OCI-LY1 (cell line): ENCODE measurements around the gene ST8SIA6.

Experiments used
- EZH2 ChIP-seq: fragments of 200-600 bp; sonication (generic), shearing (Covaris generic); IDR thresholded peaks from 2 replicates; pipeline ENCODE4 v1.8.0; 2017; ENCODE audit warnings: borderline replicate concordance, mixed run types, mild to moderate bottlenecking, antibody characterized with exemption, low read length, moderate library complexity, mixed read lengths
- TF ChIP-seq, protein P1 (sequence below): fragments of 200-600 bp; sonication (generic), shearing (Covaris generic); IDR thresholded peaks from 2 replicates; pipeline ENCODE4 v1.5.1; 2017; ENCODE audit warnings: mild to moderate bottlenecking, antibody characterized with exemption, low read length, moderate library complexity, mixed read lengths

DNA sequence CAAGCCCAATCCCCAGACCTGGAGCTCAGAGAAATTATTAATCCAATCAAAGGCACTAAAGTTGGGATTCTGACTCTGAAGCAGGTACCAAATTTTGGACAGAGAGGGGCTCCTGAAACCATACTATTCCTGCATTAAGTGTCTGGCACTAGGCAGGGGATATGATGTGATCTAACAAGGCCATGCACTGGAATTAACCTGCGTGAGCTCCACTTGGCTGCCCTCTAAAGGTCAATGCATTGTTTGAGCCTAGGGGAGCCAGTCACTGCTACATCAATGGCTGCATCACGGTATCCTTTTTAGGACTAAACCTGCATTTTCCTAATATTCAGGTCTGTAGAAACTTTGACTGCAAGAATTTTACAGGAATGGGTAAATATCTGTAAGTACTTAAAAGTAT is 42.1 kb downstream of the ST8SIA6 start:
- TF ChIP-seq, protein P1, sequence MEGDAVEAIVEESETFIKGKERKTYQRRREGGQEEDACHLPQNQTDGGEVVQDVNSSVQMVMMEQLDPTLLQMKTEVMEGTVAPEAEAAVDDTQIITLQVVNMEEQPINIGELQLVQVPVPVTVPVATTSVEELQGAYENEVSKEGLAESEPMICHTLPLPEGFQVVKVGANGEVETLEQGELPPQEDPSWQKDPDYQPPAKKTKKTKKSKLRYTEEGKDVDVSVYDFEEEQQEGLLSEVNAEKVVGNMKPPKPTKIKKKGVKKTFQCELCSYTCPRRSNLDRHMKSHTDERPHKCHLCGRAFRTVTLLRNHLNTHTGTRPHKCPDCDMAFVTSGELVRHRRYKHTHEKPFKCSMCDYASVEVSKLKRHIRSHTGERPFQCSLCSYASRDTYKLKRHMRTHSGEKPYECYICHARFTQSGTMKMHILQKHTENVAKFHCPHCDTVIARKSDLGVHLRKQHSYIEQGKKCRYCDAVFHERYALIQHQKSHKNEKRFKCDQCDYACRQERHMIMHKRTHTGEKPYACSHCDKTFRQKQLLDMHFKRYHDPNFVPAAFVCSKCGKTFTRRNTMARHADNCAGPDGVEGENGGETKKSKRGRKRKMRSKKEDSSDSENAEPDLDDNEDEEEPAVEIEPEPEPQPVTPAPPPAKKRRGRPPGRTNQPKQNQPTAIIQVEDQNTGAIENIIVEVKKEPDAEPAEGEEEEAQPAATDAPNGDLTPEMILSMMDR, result no peak
- no peak for TF ChIP-seq EZH2
